CD4-positive, alpha-beta T cell treated with Interleukin-17A for 4 hours (primary cell): ENCODE measurements around the gene HIP1.
"Not testable (repeated sequence)": the region's sequence is repeated elsewhere in the genome, so short reads cannot be mapped to it uniquely, and the experiment has no call there.

Experiments used
- DNase-seq: peaks from one replicate; pipeline ENCODE4 v3.0.0-alpha.2; 2020; ENCODE audit warnings: mixed read lengths

Gene HIP1

GRCh38 chr7:75608451-75609122 lies 130.2 kb downstream of the HIP1 start:
- DNase-seq, result no peak

GRCh38 chr7:75604408-75604807 lies 134.3 kb downstream of the HIP1 start:
- DNase-seq, result no peak

- DNase-seq, result not testable (repeated sequence)
Measured at GRCh38 chr7:75602831-75603230, 135.9 kb downstream of the HIP1 start.

- no peak for DNase-seq
Measured at GRCh38 chr7:75601539-75601938, 137.2 kb downstream of the HIP1 start.

- DNase-seq, result not testable (repeated sequence)
Measured at GRCh38 chr7:75600748-75601147, 138.0 kb downstream of the HIP1 start.

- no peak for DNase-seq
Measured at GRCh38 chr7:75599244-75599781, 139.4 kb downstream of the HIP1 start.

- DNase-seq, result no peak
Measured at GRCh38 chr7:75596727-75597614, 141.8 kb downstream of the HIP1 start.

- no peak for DNase-seq
Measured at GRCh38 chr7:75595766-75596165, 143.0 kb downstream of the HIP1 start.

GRCh38 chr7:75593500-75594184 lies 145.1 kb downstream of the HIP1 start:
- not testable (repeated sequence) for DNase-seq

GRCh38 chr7:75591467-75592255 lies 147.1 kb downstream of the HIP1 start:
- DNase-seq, result no peak

GRCh38 chr7:75590373-75591005 lies 148.3 kb downstream of the HIP1 start:
- no peak for DNase-seq

- DNase-seq, result no peak
Measured at GRCh38 chr7:75584354-75584753, 154.4 kb downstream of the HIP1 start.

- no peak for DNase-seq
Measured at GRCh38 chr7:75583255-75583654, 155.5 kb downstream of the HIP1 start.

GRCh38 chr7:75579899-75580298 lies 158.8 kb downstream of the HIP1 start:
- no peak for DNase-seq

- DNase-seq, result no peak
Measured at GRCh38 chr7:75578081-75578480, 160.7 kb downstream of the HIP1 start.

GRCh38 chr7:75575488-75576121 lies 163.1 kb downstream of the HIP1 start:
- no peak for DNase-seq

GRCh38 chr7:75573477-75574019 lies 165.2 kb downstream of the HIP1 start:
- no peak for DNase-seq

GRCh38 chr7:75572814-75573213 lies 165.9 kb downstream of the HIP1 start:
- no peak for DNase-seq

- no peak for DNase-seq
Measured at GRCh38 chr7:75572396-75572795, 166.3 kb downstream of the HIP1 start.

- no peak for DNase-seq
Measured at GRCh38 chr7:75571209-75571608, 167.5 kb downstream of the HIP1 start.

- DNase-seq, result not testable (repeated sequence)
Measured at GRCh38 chr7:75569629-75570282, 169.0 kb downstream of the HIP1 start.
